GM06990 (cell line): Measurements from ENCODE around the gene MFSD6L.

Experiments used
- DNase-seq: peaks from one replicate; pipeline ENCODE4 v3.0.0-alpha.2; 2011; ENCODE audit not compliant: insufficient read length; ENCODE audit errors: extremely low read depth
- H3K27me3 ChIP-seq: replicated peaks from 2 replicates; pipeline ENCODE4 v1.6.0; 2011; ENCODE audit warnings: low read length; ENCODE audit not compliant: control insufficient read depth, insufficient read depth
- H3K36me3 ChIP-seq: 2 replicates; pipeline ENCODE4 v1.5.1; 2011; ENCODE audit warnings: low read length; ENCODE audit not compliant: control insufficient read depth, insufficient read depth
- H3K4me3 ChIP-seq: replicated peaks from 2 replicates; pipeline ENCODE4 v1.5.1; 2011; ENCODE audit warnings: low read depth, mild to moderate bottlenecking, control low read depth, low read length
- CTCF ChIP-seq: IDR thresholded peaks from 2 replicates; pipeline ENCODE4 v1.5.1; 2011; ENCODE audit warnings: low read length, control low read depth, mild to moderate bottlenecking, inconsistent platforms; ENCODE audit not compliant: insufficient read depth, poor library complexity, severe bottlenecking

The MFSD6L gene

GRCh38 chr17:8841844-8842243 lies 42.7 kb upstream of the MFSD6L start:
- Histone ChIP-seq H3K4me3 (no peak overlapping the region), H3K36me3 (peaks cover 37% of the 10 kb centered on the region), H3K27me3 (no peaks in the 10 kb centered on the region)
- DNase-seq: no peak
- no peak for TF ChIP-seq CTCF

- Histone ChIP-seq H3K36me3 (peaks cover 55% of the 10 kb centered on the region), H3K27me3 (no peaks in the 10 kb centered on the region), H3K4me3 (no peak overlapping the region)
- no peak for TF ChIP-seq CTCF
- no peak for DNase-seq
Observed at GRCh38 chr17:8839410-8839935, 40.3 kb upstream of the MFSD6L start.

GRCh38 chr17:8838551-8839095 lies 39.5 kb upstream of the MFSD6L start:
- no peak for TF ChIP-seq CTCF
- H3K4me3 ChIP-seq: no peak overlapping the region
- H3K36me3 ChIP-seq: peaks cover 55% of the 10 kb centered on the region

GRCh38 chr17:8837563-8838075 lies 38.5 kb upstream of the MFSD6L start:
- H3K27me3 ChIP-seq: no peaks in the 10 kb centered on the region

More at GRCh38 chr17:8838551-8839095, 39.5 kb upstream of the MFSD6L start:
- no peaks in the 10 kb centered on the region for H3K27me3 ChIP-seq
- no peak for DNase-seq

GRCh38 chr17:8836821-8837562 lies 37.8 kb upstream of the MFSD6L start:
- Histone ChIP-seq H3K27me3 (no peaks in the 10 kb centered on the region), H3K36me3 (peaks cover 54% of the 10 kb centered on the region), H3K4me3 (no peak overlapping the region)
- no peak for TF ChIP-seq CTCF
- no peak for DNase-seq

More at GRCh38 chr17:8837563-8838075, 38.5 kb upstream of the MFSD6L start:
- DNase-seq: no peak
- Histone ChIP-seq H3K4me3 (no peak overlapping the region), H3K36me3 (peaks cover 56% of the 10 kb centered on the region)
- TF ChIP-seq CTCF: no peak
